HEK293T (cell line): ENCODE results near the gene GPR157.

Source experiments
- ARNT ChIP-seq: fragments of 450-650 bp; IDR thresholded peaks from 2 replicates; pipeline ENCODE4 v1.6.1; 2017; ENCODE audit warnings: mild to moderate bottlenecking
- BHLHE40 ChIP-seq: fragments of 450-650 bp; IDR thresholded peaks from 2 replicates; pipeline ENCODE4 v1.6.1; 2016; ENCODE audit warnings: mild to moderate bottlenecking, moderate library complexity, borderline replicate concordance
- ELF4 ChIP-seq: fragments of 450-650 bp; IDR thresholded peaks from 2 replicates; pipeline ENCODE4 v1.6.1; 2017; ENCODE audit warnings: antibody characterized with exemption
- FOXA1 ChIP-seq: fragments of 450-650 bp; IDR thresholded peaks from 2 replicates; pipeline ENCODE4 v1.6.1; 2016; ENCODE audit warnings: mild to moderate bottlenecking
- FOXK2 ChIP-seq: fragments of 450-650 bp; IDR thresholded peaks from 2 replicates; pipeline ENCODE4 v1.6.1; 2016; ENCODE audit warnings: mild to moderate bottlenecking
- FOXM1 ChIP-seq: fragments of 450-650 bp; IDR thresholded peaks from 2 replicates; pipeline ENCODE4 v1.6.1; 2017; ENCODE audit warnings: mild to moderate bottlenecking, borderline replicate concordance
- HDGF ChIP-seq: fragments of 450-650 bp; IDR thresholded peaks from 2 replicates; pipeline ENCODE4 v1.6.1; 2017; ENCODE audit warnings: antibody characterized with exemption, borderline replicate concordance
- L3MBTL2 ChIP-seq: fragments of 450-650 bp; conservative IDR thresholded peaks from 2 replicates; pipeline ENCODE4 v1.6.1; 2016; ENCODE audit warnings: mild to moderate bottlenecking
- NFRKB ChIP-seq: fragments of 450-650 bp; IDR thresholded peaks from 2 replicates; pipeline ENCODE4 v1.6.1; 2016; ENCODE audit warnings: mild to moderate bottlenecking, moderate library complexity
- SP1 ChIP-seq: fragments of 450-650 bp; IDR thresholded peaks from 2 replicates; pipeline ENCODE4 v1.6.1; 2017
- SUZ12 ChIP-seq: fragments of 450-650 bp; IDR thresholded peaks from 2 replicates; pipeline ENCODE4 v1.6.1; 2016; ENCODE audit warnings: mild to moderate bottlenecking
- ZNF384 ChIP-seq: fragments of 450-650 bp; IDR thresholded peaks from 2 replicates; pipeline ENCODE4 v1.6.1; 2016
- TF ChIP-seq, protein P1 (sequence below): fragments of 450-650 bp; IDR thresholded peaks from 2 replicates; pipeline ENCODE4 v1.6.1; 2016

DNA sequence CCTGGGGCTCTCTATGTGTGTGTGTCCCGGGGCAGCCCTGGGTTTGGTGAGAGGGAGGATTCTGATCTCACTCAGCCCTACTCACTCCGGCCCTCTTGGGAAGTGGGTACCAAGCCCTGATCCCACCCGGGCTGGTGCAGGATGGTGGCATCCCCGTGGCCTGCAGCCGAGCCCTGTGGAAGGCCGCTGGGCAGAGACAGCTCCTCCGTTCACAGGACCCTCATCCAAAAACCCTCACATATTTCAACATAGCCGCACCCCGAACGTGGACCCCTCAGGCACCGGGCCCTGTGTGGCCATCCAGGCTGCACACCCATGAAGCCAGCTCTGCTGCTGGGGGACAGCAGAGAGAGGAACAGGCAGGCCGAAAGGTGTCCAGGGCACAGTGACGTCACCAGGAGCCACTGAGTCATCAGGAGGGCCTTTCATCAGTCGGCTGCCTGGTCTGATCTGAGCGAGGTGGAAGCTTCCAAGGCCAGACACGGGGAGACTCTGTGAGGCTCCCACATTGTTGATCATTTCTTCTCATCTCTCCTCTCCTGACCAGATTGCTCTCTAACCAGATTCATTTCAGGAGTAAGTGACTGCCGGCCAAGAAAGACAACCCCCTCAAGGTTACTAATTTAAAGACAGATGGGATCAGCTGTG, 16.2 kb upstream of the GPR157 start:
- TF ChIP-seq SUZ12 (no peak), HDGF (no peak), SP1 (no peak), FOXA1 (no peak), ZNF384 (no peak), ARNT (no peak), BHLHE40 (no peak), FOXK2 (no peak), ELF4 (no peak), FOXM1 (no peak), NFRKB (no peak), L3MBTL2 (no peak)
- TF ChIP-seq, protein P1, sequence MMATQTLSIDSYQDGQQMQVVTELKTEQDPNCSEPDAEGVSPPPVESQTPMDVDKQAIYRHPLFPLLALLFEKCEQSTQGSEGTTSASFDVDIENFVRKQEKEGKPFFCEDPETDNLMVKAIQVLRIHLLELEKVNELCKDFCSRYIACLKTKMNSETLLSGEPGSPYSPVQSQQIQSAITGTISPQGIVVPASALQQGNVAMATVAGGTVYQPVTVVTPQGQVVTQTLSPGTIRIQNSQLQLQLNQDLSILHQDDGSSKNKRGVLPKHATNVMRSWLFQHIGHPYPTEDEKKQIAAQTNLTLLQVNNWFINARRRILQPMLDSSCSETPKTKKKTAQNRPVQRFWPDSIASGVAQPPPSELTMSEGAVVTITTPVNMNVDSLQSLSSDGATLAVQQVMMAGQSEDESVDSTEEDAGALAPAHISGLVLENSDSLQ, result no peak
